ENCODE results near the gene MICAL2. TPM values are rescaled to one million over a fixed set of nuclear protein-coding genes. Genes with fewer than 3 reads are reported as not detected.

Gene MICAL2
- total RNA-seq, 2 experiments from 2014 or later = not detected

- Histone ChIP-seq H3K9me3 (ENCODE audit: low read length) (no peaks in the 10 kb centered on the region), H3K79me2 (ENCODE audit: insufficient read depth, low read depth, low read length) (no peaks in the 10 kb centered on the region), H3K9me2 (ENCODE audit: insufficient read depth, low read length) (no peaks in the 10 kb centered on the region), H3K4me3 (ENCODE audit: low read depth, low read length, poor library complexity, severe bottlenecking) (no peak overlapping the region), H2AFZ (ENCODE audit: low read length) (no peak overlapping the region), H3K4me1 (ENCODE audit: insufficient read depth, low read length, poor library complexity, severe bottlenecking) (no peaks in the 10 kb centered on the region), H3K4me2 (ENCODE audit: low read length) (no peak overlapping the region), H3K27ac (ENCODE audit: low read depth, low read length, poor library complexity, severe bottlenecking) (no peak overlapping the region), H3K36me3 (ENCODE audit: insufficient read depth, low read length) (no peaks in the 10 kb centered on the region), H4K20me1 (ENCODE audit: insufficient read depth, low read length) (no peaks in the 10 kb centered on the region)
- POLR2A ChIA-PET = interaction anchor here (0.5 kb wide), 1 partner anchor 1122 kb away, joined by 3 read pairs; no protein-coding TSS in a partner anchor
- no peak for TF ChIP-seq CTCF (conservative IDR thresholded peaks at IDR 0.05; ENCODE audit: low read length)
- no peak for TF ChIP-seq EZH2phosphoT487 (IDR thresholded peaks at IDR 0.05; ENCODE audit: borderline replicate concordance, low read depth, low read length)
- no TSS peak for BruUV-seq (replicated peaks)
- DNase-seq (ENCODE audit: low spot score) = no peak
- intact Hi-C loops (cut with micrococcal nuclease; ENCODE audit: unreplicated experiment) = no loop called here
- CTCF ChIA-PET (ENCODE audit: unreplicated experiment) = no interaction called here
Measured at GRCh38 chr11:12074529-12075195, 35.7 kb upstream of the MICAL2 start.

GRCh38 chr11:12075291-12075690 is 35.1 kb upstream of the MICAL2 start:
- DNase-seq (ENCODE audit: low spot score) = no peak
- no peak overlapping the region for H3K4me2 ChIP-seq (ENCODE audit: low read length)
- ChIA-PET CTCF (ENCODE audit: unreplicated experiment) (no interaction called here), POLR2A (no interaction called here)
- no peaks in the 10 kb centered on the region for H3K9me2 ChIP-seq (ENCODE audit: insufficient read depth, low read length)
- intact Hi-C loops (cut with micrococcal nuclease; ENCODE audit: unreplicated experiment) = no loop called here
- H3K27ac ChIP-seq (ENCODE audit: low read depth, low read length, poor library complexity, severe bottlenecking) = no peak overlapping the region
- H2AFZ ChIP-seq (ENCODE audit: low read length) = no peak overlapping the region
- no TSS peak for BruUV-seq (replicated peaks)
- no peaks in the 10 kb centered on the region for H3K79me2 ChIP-seq (ENCODE audit: insufficient read depth, low read depth, low read length)
- H3K9me3 ChIP-seq (ENCODE audit: low read length) = no peaks in the 10 kb centered on the region
- no peaks in the 10 kb centered on the region for H3K36me3 ChIP-seq (ENCODE audit: insufficient read depth, low read length)
- H3K4me3 ChIP-seq (ENCODE audit: low read depth, low read length, poor library complexity, severe bottlenecking) = no peak overlapping the region
- H3K4me1 ChIP-seq (ENCODE audit: insufficient read depth, low read length, poor library complexity, severe bottlenecking) = no peaks in the 10 kb centered on the region
- H4K20me1 ChIP-seq (ENCODE audit: insufficient read depth, low read length) = no peaks in the 10 kb centered on the region
- TF ChIP-seq EZH2phosphoT487 (IDR thresholded peaks at IDR 0.05; ENCODE audit: borderline replicate concordance, low read depth, low read length) (no peak), CTCF (conservative IDR thresholded peaks at IDR 0.05; ENCODE audit: low read length) (no peak)

Data from OCI-LY7 (cell line).